Natural killer cell treated with Interleukin-12 subunit alpha and Interleukin-12 subunit beta and Interleukin-15 and Interleukin-18, amount 100 ng/mL, for 72 hours (primary cell): ENCODE results near the gene PEBP1. TPM values are rescaled to one million over a fixed set of nuclear protein-coding genes. Genes with fewer than 3 reads are reported as not detected.

ENCODE experiments used
- ATAC-seq, 2 donors: fragments of 150-1000 bp; cut with Tn5 transposase in 1 of 2; sonication (Bioruptor Pico), chemical (Tn5 transposase) in 1 of 2; 2 replicates each; pipeline ENCODE4 v1.10.0; 2021
- DNase-seq: peaks from one replicate; pipeline ENCODE4 v3.0.0; 2022; ENCODE audit warnings: low spot score
- H3K27ac Mint-ChIP-seq, 2 donors: 1 replicate in 1 of 2; 2 replicates in 1 of 2; pipeline ENCODE4 v1.8.0; 2022; ENCODE audit warnings: mixed read lengths in 2 of 2, mild to moderate bottlenecking in 1 of 2, moderate library complexity in 1 of 2
- H3K27me3 Mint-ChIP-seq, 2 donors: 1 replicate in 1 of 2; 2 replicates in 1 of 2; pipeline ENCODE4 v1.8.0; 2022; ENCODE audit warnings: mixed read lengths in 2 of 2
- H3K36me3 Mint-ChIP-seq: one replicate; pipeline ENCODE4 v1.8.0; 2022; ENCODE audit warnings: mixed read lengths
- H3K4me1 Mint-ChIP-seq, 2 donors: 1 replicate in 1 of 2; 2 replicates in 1 of 2; pipeline ENCODE4 v1.8.0; 2022; ENCODE audit warnings: low read depth in 2 of 2, mixed read lengths in 2 of 2, mild to moderate bottlenecking in 1 of 2
- H3K4me3 Mint-ChIP-seq: one replicate; pipeline ENCODE4 v1.8.0; 2022; ENCODE audit warnings: mixed read lengths
- H3K9me3 Mint-ChIP-seq: 2 replicates; pipeline ENCODE4 v1.8.0; 2022; ENCODE audit warnings: mixed read lengths
- total RNA-seq, 2 donors: library from RNA; stranded (reverse); gene quantifications; one replicate each; pipeline ENCODE4 v1.2.3, GENCODE V29; 2022

PEBP1 gene
- total RNA-seq = 100 to 1,000 TPM in 1 of 2 donors, 10 to 100 TPM in 1; 57.2 to 137 TPM

DNA sequence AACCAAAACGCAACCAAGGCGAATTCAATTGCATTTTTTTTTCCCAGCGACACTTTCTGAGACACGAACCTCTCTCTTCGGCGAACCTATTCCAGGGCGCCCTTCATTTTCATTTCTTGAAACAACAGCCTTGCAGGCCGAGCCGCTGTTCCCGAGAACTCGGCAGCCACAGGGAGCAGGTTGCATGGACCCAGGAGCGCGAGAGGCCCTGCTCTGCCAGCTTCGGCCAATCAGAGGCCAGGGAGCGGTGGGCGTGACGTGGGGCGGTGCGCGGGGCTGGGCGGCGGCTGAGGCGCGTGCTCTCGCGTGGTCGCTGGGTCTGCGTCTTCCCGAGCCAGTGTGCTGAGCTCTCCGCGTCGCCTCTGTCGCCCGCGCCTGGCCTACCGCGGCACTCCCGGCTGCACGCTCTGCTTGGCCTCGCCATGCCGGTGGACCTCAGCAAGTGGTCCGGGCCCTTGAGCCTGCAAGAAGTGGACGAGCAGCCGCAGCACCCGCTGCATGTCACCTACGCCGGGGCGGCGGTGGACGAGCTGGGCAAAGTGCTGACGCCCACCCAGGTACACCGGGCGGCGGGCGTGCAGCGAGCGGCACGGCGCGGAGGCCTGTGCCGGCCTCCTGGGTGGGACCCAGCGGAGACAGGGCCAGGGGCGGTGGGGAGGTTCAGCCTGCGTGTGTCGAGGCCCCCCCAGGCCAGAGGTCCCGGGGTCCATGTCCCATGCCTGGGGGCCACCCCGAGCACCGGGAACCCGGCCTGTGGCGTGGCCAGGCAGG is at the start of gene PEBP1:
TSS of gene PEBP1 (plus strand) at position 337 of the 771 bp plus-strand sequence. CDS start at position 423, 86 bp downstream.
- Mint-ChIP-seq H3K4me1 (peaks cover 8 to 11% of the 10 kb centered on the region in 2 donors), H3K9me3 (no peaks in the 10 kb centered on the region), H3K27me3 (no peaks in the 10 kb centered on the region), H3K27ac (peak within 1 kb of the TSS; percentile 57 to 83), H3K36me3 (no peaks in the 10 kb centered on the region), H3K4me3 (peak within 1 kb of the TSS; percentile 97)
- DNase-seq (peak; percentile 93), ATAC-seq (peak; percentile 100)

GRCh38 chr12:118089782-118090181 is 46.1 kb upstream of the PEBP1 start:
- Mint-ChIP-seq H3K36me3 (no peaks in the 10 kb centered on the region), H3K9me3 (no peaks in the 10 kb centered on the region), H3K27ac (no peak overlapping the region), H3K27me3 (peaks cover 0 to 2% of the 10 kb centered on the region in 2 donors), H3K4me3 (no peak overlapping the region), H3K4me1 (no peaks in the 10 kb centered on the region)
- ATAC-seq (no peak), DNase-seq (no peak)

DNA sequence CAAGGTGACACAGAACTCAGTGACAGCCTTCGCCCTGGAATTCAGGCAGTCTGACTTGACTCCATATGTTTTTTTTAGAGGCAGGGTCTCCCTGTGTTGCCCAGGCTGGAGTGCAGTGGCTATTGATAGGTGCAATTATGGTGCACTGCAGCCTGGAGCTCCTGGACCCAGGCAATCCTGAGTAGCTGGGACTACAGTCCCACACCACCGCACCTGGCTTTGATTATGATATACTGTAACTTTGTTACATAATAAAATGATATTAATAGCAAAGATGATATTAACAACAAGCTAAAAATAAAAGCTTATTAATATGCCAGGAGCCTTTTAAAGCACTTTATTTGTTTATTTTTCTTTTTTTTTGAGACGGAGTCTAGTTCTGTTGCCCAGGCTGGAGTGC is 41.9 kb upstream of the PEBP1 start:
- H3K27ac Mint-ChIP-seq = no peak overlapping the region
- no peaks in the 10 kb centered on the region for H3K4me1 Mint-ChIP-seq
- DNase-seq = no peak
- no peak for ATAC-seq
- no peaks in the 10 kb centered on the region for H3K36me3 Mint-ChIP-seq
- H3K27me3 Mint-ChIP-seq = peaks cover 2 to 6% of the 10 kb centered on the region in 2 donors
- H3K9me3 Mint-ChIP-seq = no peaks in the 10 kb centered on the region
- no peak overlapping the region for H3K4me3 Mint-ChIP-seq

DNA sequence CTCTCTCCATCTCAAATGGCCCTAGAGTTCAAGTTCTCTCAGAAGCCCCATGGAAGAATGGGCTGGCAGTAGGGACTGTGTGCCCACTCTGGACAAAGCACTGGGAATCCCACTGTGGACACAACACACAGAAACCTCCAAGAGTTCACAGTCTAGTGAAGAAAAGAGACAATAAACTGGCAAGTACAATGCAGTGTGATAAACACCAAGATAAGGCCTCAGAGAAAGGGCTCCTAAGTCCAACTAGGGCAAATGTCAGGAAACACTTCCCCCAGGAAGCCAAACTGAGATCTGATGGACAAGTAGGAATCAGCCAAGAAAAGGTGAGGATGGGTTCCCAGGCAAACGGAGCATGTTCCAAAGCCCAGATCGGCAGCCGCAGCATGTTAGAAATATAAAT is 37.5 kb upstream of the PEBP1 start:
- Mint-ChIP-seq H3K4me3 (no peak overlapping the region), H3K27ac (no peak overlapping the region), H3K36me3 (no peaks in the 10 kb centered on the region), H3K9me3 (no peaks in the 10 kb centered on the region), H3K27me3 (peaks cover 10 to 19% of the 10 kb centered on the region in 2 donors), H3K4me1 (peaks cover 3 to 5% of the 10 kb centered on the region in 2 donors)
- ATAC-seq = no peak
- DNase-seq = no peak

DNA sequence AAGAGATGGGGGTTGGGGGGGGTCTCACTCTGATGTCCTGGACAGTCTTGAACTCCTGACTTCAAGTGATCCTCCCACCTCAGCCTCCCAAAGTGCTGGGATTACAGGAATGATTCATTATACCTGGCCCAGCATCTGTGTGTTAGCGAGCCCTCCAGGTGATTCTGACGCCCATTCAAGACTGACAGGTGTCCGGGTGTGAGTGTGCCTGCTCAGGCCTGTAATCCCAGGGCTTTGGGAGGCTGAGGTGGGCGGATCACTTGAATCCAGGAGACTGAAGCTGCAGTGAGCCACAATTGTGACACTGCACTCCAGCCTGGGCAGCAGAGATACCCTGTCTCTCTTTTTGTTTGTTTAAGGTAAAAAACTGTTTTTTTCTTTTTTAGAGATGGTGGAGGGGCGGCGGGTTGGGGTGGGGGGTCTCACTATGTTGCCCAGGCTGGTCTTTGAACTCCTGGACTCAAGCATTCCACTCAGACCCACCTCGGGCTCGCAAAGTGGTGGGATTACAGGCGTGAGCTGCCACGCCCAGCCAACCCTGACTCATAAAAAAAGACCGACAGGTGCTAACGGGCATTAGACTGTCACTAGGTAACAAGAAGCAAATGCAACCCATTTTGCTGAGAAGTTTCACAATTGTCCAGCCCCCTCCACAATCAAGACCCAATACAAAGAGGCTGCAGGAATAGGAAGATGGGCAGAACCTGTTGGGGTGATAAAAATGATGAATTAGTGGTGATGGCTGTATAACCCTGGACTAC is 36.8 kb upstream of the PEBP1 start:
- Mint-ChIP-seq H3K9me3 (no peaks in the 10 kb centered on the region), H3K4me3 (no peak overlapping the region), H3K4me1 (peaks cover 3 to 5% of the 10 kb centered on the region in 2 donors), H3K27ac (no peak overlapping the region), H3K27me3 (peaks cover 10 to 19% of the 10 kb centered on the region in 2 donors), H3K36me3 (no peaks in the 10 kb centered on the region)
- DNase-seq (no peak), ATAC-seq (no peak)

GRCh38 chr12:118101051-118101450 is 34.9 kb upstream of the PEBP1 start:
- H3K4me1 Mint-ChIP-seq = peaks cover 6 to 9% of the 10 kb centered on the region in 2 donors
- no peak overlapping the region for H3K27ac Mint-ChIP-seq
- no peaks in the 10 kb centered on the region for H3K9me3 Mint-ChIP-seq
- no peaks in the 10 kb centered on the region for H3K36me3 Mint-ChIP-seq
- H3K4me3 Mint-ChIP-seq = no peak overlapping the region
- ATAC-seq (no peak), DNase-seq (no peak)
- peaks cover 12 to 19% of the 10 kb centered on the region in 2 donors for H3K27me3 Mint-ChIP-seq

DNA sequence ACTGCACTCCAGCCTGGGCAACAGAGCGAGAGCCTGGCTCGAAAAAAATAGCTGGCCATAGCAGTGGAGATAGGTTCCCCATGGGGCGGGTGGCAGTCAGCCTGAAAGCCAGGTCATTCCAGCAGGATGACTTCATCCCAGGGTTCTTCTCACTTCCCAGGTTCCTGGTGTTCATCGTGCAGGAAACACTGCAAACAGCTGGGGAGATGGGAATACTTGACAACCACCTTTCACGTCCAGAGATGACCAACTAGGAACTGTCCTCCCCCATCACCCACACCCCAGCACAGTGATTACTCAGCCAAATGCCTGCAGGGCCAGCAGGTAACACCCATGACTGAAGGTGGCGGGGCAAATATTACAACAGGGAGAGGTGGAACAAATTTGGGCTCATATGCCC is 33.9 kb upstream of the PEBP1 start:
- Mint-ChIP-seq H3K4me1 (peaks cover 6 to 9% of the 10 kb centered on the region in 2 donors), H3K27ac (no peak overlapping the region), H3K27me3 (peaks cover 12 to 19% of the 10 kb centered on the region in 2 donors), H3K9me3 (no peaks in the 10 kb centered on the region), H3K36me3 (no peaks in the 10 kb centered on the region), H3K4me3 (no peak overlapping the region)
- no peak for ATAC-seq
- no peak for DNase-seq

DNA sequence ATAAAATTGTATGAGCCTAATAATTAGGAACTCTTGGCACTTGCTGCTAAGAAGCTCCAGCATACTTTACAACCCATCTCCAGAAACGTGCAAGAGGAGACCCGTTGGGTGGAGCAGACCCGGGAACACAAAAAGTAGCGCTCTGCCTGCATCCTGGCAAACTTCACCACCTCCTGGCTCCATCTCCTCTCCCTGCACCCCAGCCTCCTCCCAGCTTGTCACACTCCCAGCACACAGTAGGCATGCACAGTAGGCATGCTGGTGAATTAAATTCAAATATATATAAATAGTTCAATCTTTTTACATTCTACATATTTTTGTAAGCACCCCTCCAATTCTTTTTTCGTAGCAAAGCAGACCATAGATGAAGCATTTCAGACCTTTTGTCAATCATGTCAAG is 33.3 kb upstream of the PEBP1 start:
- Mint-ChIP-seq H3K4me1 (peaks cover 6 to 9% of the 10 kb centered on the region in 2 donors), H3K27me3 (peaks cover 12 to 19% of the 10 kb centered on the region in 2 donors), H3K27ac (no peak overlapping the region), H3K9me3 (no peaks in the 10 kb centered on the region), H3K4me3 (peak overlapping the region; percentile 88), H3K36me3 (no peaks in the 10 kb centered on the region)
- DNase-seq (no peak), ATAC-seq (no peak)

GRCh38 chr12:118103201-118103600 is 32.7 kb upstream of the PEBP1 start:
- H3K27ac Mint-ChIP-seq = no peak overlapping the region
- peaks cover 6 to 9% of the 10 kb centered on the region in 2 donors for H3K4me1 Mint-ChIP-seq
- peak overlapping the region; percentile 88 for H3K4me3 Mint-ChIP-seq
- ATAC-seq = peak in 1 of 2 donors; percentile 10
- H3K36me3 Mint-ChIP-seq = no peaks in the 10 kb centered on the region
- H3K27me3 Mint-ChIP-seq = peaks cover 12 to 19% of the 10 kb centered on the region in 2 donors
- H3K9me3 Mint-ChIP-seq = no peaks in the 10 kb centered on the region
- no peak for DNase-seq

GRCh38 chr12:118103601-118104382 is 32.1 kb upstream of the PEBP1 start, which contains the start of gene VSIG10:
VSIG10 (minus strand) TSS chr12:118104011; CDS start chr12:118103671, 340 bp downstream.
- H3K27me3 Mint-ChIP-seq = peaks cover 12 to 14% of the 10 kb centered on the region in 2 donors
- no peak within 1 kb of the TSS for H3K27ac Mint-ChIP-seq
- no peaks in the 10 kb centered on the region for H3K9me3 Mint-ChIP-seq
- ATAC-seq = peak; percentile 64 to 78
- H3K4me3 Mint-ChIP-seq = peak within 1 kb of the TSS; percentile 88
- peaks cover 6 to 9% of the 10 kb centered on the region in 2 donors for H3K4me1 Mint-ChIP-seq
- no peak for DNase-seq
- H3K36me3 Mint-ChIP-seq = no peaks in the 10 kb centered on the region

- no peak overlapping the region for H3K27ac Mint-ChIP-seq
- H3K36me3 Mint-ChIP-seq = no peaks in the 10 kb centered on the region
- peaks cover 8% of the 10 kb centered on the region in 2 donors for H3K27me3 Mint-ChIP-seq
- peaks cover 6 to 9% of the 10 kb centered on the region in 2 donors for H3K4me1 Mint-ChIP-seq
- DNase-seq = no peak
- H3K4me3 Mint-ChIP-seq = no peak overlapping the region
- no peaks in the 10 kb centered on the region for H3K9me3 Mint-ChIP-seq
- ATAC-seq = no peak
These were observed 28.9 kb upstream of the PEBP1 start for GRCh38 chr12:118107011-118107410.

DNA sequence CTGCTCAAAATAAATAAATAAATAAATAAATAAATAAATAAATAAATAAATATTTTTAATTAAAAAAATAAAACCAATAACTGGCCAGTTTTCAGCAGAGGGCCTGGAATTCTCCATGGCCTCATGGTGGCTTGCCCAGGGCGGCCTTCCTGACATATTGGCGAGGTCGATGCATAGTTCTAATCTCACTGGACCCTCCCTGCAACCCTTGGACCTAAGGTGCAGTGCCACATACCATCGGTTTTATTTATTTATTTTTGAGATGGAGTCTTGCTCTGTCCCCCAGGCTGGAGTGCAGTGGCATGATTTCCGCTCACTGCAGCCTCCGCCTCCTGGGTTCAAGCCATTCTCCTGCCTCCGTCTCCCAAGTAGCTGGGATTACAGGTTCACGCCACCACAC is 28.2 kb upstream of the PEBP1 start:
- peaks cover 6 to 9% of the 10 kb centered on the region in 2 donors for H3K4me1 Mint-ChIP-seq
- no peaks in the 10 kb centered on the region for H3K9me3 Mint-ChIP-seq
- H3K27me3 Mint-ChIP-seq = peaks cover 5% of the 10 kb centered on the region in 2 donors
- no peak overlapping the region for H3K4me3 Mint-ChIP-seq
- H3K27ac Mint-ChIP-seq = no peak overlapping the region
- DNase-seq (no peak), ATAC-seq (no peak)
- no peaks in the 10 kb centered on the region for H3K36me3 Mint-ChIP-seq

- ATAC-seq (no peak), DNase-seq (no peak)
- no peaks in the 10 kb centered on the region for H3K9me3 Mint-ChIP-seq
These were observed 26.8 kb upstream of the PEBP1 start for GRCh38 chr12:118109088-118109487.

More at GRCh38 chr12:118109088-118109487, 26.8 kb upstream of the PEBP1 start:
- H3K27me3 Mint-ChIP-seq = peaks cover 0 to 3% of the 10 kb centered on the region in 2 donors
- H3K4me3 Mint-ChIP-seq = no peak overlapping the region
- H3K27ac Mint-ChIP-seq = no peak overlapping the region
- peaks cover 3 to 5% of the 10 kb centered on the region in 2 donors for H3K4me1 Mint-ChIP-seq
- no peaks in the 10 kb centered on the region for H3K36me3 Mint-ChIP-seq
